ENCODE results near the gene IL4R. TPM values are rescaled to one million over a fixed set of nuclear protein-coding genes. Genes with fewer than 3 reads are reported as not detected.

IL4R gene
- total RNA-seq, 2 experiments from 2014 or later: 73.1 to 82.8 TPM

- ChIA-PET CTCF (ENCODE audit: unreplicated experiment) (no interaction called here), POLR2A (no interaction called here)
- BruUV-seq (replicated peaks): no TSS peak
- Histone ChIP-seq H3K9me3 (ENCODE audit: low read length) (no peaks in the 10 kb centered on the region), H4K20me1 (ENCODE audit: insufficient read depth, low read length) (no peaks in the 10 kb centered on the region), H3K79me2 (ENCODE audit: insufficient read depth, low read depth, low read length) (peaks cover 23% of the 10 kb centered on the region), H3K4me2 (ENCODE audit: low read length) (peak overlapping the region; percentile 17; the same call in 1 of the 2 replicates), H3K36me3 (ENCODE audit: insufficient read depth, low read length) (peaks cover 21% of the 10 kb centered on the region), H2AFZ (ENCODE audit: low read length) (no peak overlapping the region), H3K27ac (ENCODE audit: low read depth, low read length, poor library complexity, severe bottlenecking) (no peak overlapping the region), H3K9me2 (ENCODE audit: insufficient read depth, low read length) (no peaks in the 10 kb centered on the region), H3K4me3 (ENCODE audit: low read depth, low read length, poor library complexity, severe bottlenecking) (no peak overlapping the region), H3K4me1 (ENCODE audit: insufficient read depth, low read length, poor library complexity, severe bottlenecking) (peaks cover 15% of the 10 kb centered on the region)
- TF ChIP-seq EZH2phosphoT487 (IDR thresholded peaks at IDR 0.05; ENCODE audit: borderline replicate concordance, low read depth, low read length): no peak
- no peak for DNase-seq (ENCODE audit: low spot score)
- intact Hi-C loops (cut with micrococcal nuclease; ENCODE audit: unreplicated experiment): no loop called here
These were observed 12.5 kb downstream of the IL4R start for GRCh38 chr16:27326251-27326650.

- H3K27ac ChIP-seq (ENCODE audit: low read depth, low read length, poor library complexity, severe bottlenecking): no peak overlapping the region
- H3K4me1 ChIP-seq (ENCODE audit: insufficient read depth, low read length, poor library complexity, severe bottlenecking): peaks cover 15% of the 10 kb centered on the region
- DNase-seq (ENCODE audit: low spot score): peak; percentile 38
- peak overlapping the region; percentile 17; the same call in 1 of the 2 replicates for H3K4me2 ChIP-seq (ENCODE audit: low read length)
- no peak overlapping the region for H3K4me3 ChIP-seq (ENCODE audit: low read depth, low read length, poor library complexity, severe bottlenecking)
- no peaks in the 10 kb centered on the region for H4K20me1 ChIP-seq (ENCODE audit: insufficient read depth, low read length)
- POLR2A ChIA-PET: no interaction called here
- intact Hi-C loops (cut with micrococcal nuclease; ENCODE audit: unreplicated experiment): no loop called here
- no peak for TF ChIP-seq CTCF (conservative IDR thresholded peaks at IDR 0.05; ENCODE audit: low read length)
- no peak for TF ChIP-seq EZH2phosphoT487 (IDR thresholded peaks at IDR 0.05; ENCODE audit: borderline replicate concordance, low read depth, low read length)
- peaks cover 16% of the 10 kb centered on the region; the same call in 1 of the 2 replicates for H3K79me2 ChIP-seq (ENCODE audit: insufficient read depth, low read depth, low read length)
- no peaks in the 10 kb centered on the region for H3K9me2 ChIP-seq (ENCODE audit: insufficient read depth, low read length)
- H3K36me3 ChIP-seq (ENCODE audit: insufficient read depth, low read length): peaks cover 28% of the 10 kb centered on the region
- H2AFZ ChIP-seq (ENCODE audit: low read length): no peak overlapping the region
- CTCF ChIA-PET (ENCODE audit: unreplicated experiment): no interaction called here
- no peaks in the 10 kb centered on the region for H3K9me3 ChIP-seq (ENCODE audit: low read length)
- BruUV-seq (replicated peaks): no TSS peak
These were observed 13.2 kb downstream of the IL4R start for GRCh38 chr16:27326738-27327585.

- H3K9me3 ChIP-seq (ENCODE audit: low read length): no peaks in the 10 kb centered on the region
- POLR2A ChIA-PET: no interaction called here
These were observed 13.8 kb downstream of the IL4R start for GRCh38 chr16:27327586-27327915.

More at GRCh38 chr16:27327586-27327915, 13.8 kb downstream of the IL4R start:
- no peak for TF ChIP-seq EZH2phosphoT487 (IDR thresholded peaks at IDR 0.05; ENCODE audit: borderline replicate concordance, low read depth, low read length)
- TF ChIP-seq CTCF (conservative IDR thresholded peaks at IDR 0.05; ENCODE audit: low read length): no peak
- Histone ChIP-seq H3K4me1 (ENCODE audit: insufficient read depth, low read length, poor library complexity, severe bottlenecking) (peaks cover 15% of the 10 kb centered on the region), H3K9me2 (ENCODE audit: insufficient read depth, low read length) (no peaks in the 10 kb centered on the region), H3K4me2 (ENCODE audit: low read length) (no peak overlapping the region; the same call in 1 of the 2 replicates), H3K36me3 (ENCODE audit: insufficient read depth, low read length) (peaks cover 33% of the 10 kb centered on the region), H3K79me2 (ENCODE audit: insufficient read depth, low read depth, low read length) (peaks cover 12% of the 10 kb centered on the region; the same call in 1 of the 2 replicates), H2AFZ (ENCODE audit: low read length) (no peak overlapping the region), H3K4me3 (ENCODE audit: low read depth, low read length, poor library complexity, severe bottlenecking) (no peak overlapping the region), H3K27ac (ENCODE audit: low read depth, low read length, poor library complexity, severe bottlenecking) (no peak overlapping the region), H4K20me1 (ENCODE audit: insufficient read depth, low read length) (no peaks in the 10 kb centered on the region)
- intact Hi-C loops (cut with micrococcal nuclease; ENCODE audit: unreplicated experiment): no loop called here
- CTCF ChIA-PET (ENCODE audit: unreplicated experiment): no interaction called here
- no TSS peak for BruUV-seq (replicated peaks)
- no peak for DNase-seq (ENCODE audit: low spot score)

Data from OCI-LY7 (cell line).